Ishikawa (cell line): ENCODE data around the gene TDO2.

Source experiments
- CEBPB ChIP-seq: IDR thresholded peaks from 2 replicates; pipeline ENCODE4 v1.6.1; 2012
- EP300 ChIP-seq: IDR thresholded peaks from 2 replicates; pipeline ENCODE4 v1.6.1; 2012; ENCODE audit warnings: borderline replicate concordance
- FOXM1 ChIP-seq: IDR thresholded peaks from 2 replicates; pipeline ENCODE4 v1.6.1; 2012; ENCODE audit warnings: low read depth, borderline replicate concordance
- TAF1 ChIP-seq: IDR thresholded peaks from 2 replicates; pipeline ENCODE4 v1.6.1; 2012; ENCODE audit warnings: low read depth, mild to moderate bottlenecking
- TEAD4 ChIP-seq: IDR thresholded peaks from 2 replicates; pipeline ENCODE4 v1.6.1; 2012
- ZBTB7A ChIP-seq: IDR thresholded peaks from 2 replicates; pipeline ENCODE4 v1.6.1; 2012; ENCODE audit warnings: low read depth
- TF ChIP-seq, protein P1 (sequence below): IDR thresholded peaks from 2 replicates; pipeline ENCODE4 v1.6.1; 2012; ENCODE audit warnings: low read depth, mild to moderate bottlenecking
- TF ChIP-seq, protein P2 (sequence below): IDR thresholded peaks from 2 replicates; pipeline ENCODE4 v1.6.1; 2012

DNA sequence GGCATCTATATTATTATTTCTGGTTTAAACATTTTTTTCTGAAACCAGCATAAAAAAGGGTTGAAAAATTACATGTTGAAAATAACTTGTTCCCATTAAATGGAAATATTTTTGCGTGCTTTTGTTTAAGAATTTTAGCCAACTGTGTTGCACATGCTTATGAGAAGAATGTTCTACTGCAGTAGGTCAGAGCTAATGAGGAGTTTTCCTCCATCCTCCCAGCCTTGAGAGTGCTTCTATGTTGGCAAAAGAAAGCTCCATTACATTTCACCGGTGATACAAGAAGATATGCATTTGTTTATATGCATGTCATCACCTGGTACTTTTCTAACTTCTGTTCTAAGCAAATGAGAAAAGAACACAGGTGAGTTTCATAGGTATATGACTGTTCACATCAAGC is 13.6 kb upstream of the TDO2 start:
- TF ChIP-seq, protein P1, sequence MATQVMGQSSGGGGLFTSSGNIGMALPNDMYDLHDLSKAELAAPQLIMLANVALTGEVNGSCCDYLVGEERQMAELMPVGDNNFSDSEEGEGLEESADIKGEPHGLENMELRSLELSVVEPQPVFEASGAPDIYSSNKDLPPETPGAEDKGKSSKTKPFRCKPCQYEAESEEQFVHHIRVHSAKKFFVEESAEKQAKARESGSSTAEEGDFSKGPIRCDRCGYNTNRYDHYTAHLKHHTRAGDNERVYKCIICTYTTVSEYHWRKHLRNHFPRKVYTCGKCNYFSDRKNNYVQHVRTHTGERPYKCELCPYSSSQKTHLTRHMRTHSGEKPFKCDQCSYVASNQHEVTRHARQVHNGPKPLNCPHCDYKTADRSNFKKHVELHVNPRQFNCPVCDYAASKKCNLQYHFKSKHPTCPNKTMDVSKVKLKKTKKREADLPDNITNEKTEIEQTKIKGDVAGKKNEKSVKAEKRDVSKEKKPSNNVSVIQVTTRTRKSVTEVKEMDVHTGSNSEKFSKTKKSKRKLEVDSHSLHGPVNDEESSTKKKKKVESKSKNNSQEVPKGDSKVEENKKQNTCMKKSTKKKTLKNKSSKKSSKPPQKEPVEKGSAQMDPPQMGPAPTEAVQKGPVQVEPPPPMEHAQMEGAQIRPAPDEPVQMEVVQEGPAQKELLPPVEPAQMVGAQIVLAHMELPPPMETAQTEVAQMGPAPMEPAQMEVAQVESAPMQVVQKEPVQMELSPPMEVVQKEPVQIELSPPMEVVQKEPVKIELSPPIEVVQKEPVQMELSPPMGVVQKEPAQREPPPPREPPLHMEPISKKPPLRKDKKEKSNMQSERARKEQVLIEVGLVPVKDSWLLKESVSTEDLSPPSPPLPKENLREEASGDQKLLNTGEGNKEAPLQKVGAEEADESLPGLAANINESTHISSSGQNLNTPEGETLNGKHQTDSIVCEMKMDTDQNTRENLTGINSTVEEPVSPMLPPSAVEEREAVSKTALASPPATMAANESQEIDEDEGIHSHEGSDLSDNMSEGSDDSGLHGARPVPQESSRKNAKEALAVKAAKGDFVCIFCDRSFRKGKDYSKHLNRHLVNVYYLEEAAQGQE: no peak
- TF ChIP-seq EP300 (no peak), FOXM1 (no peak), CEBPB (no peak), ZBTB7A (no peak), TEAD4 (no peak), TAF1 (no peak)
- TF ChIP-seq, protein P2, sequence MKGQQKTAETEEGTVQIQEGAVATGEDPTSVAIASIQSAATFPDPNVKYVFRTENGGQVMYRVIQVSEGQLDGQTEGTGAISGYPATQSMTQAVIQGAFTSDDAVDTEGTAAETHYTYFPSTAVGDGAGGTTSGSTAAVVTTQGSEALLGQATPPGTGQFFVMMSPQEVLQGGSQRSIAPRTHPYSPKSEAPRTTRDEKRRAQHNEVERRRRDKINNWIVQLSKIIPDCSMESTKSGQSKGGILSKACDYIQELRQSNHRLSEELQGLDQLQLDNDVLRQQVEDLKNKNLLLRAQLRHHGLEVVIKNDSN: no peak
